Kidney (tissue), 14 donors: ENCODE measurements around the gene AGBL4. TPM values are rescaled to one million over a fixed set of nuclear protein-coding genes. Genes with fewer than 3 reads are reported as not detected.

Experiments
- DNase-seq, 5 donors: peaks; one replicate each; pipeline ENCODE4 v3.0.0-alpha.2; 2013 to 2020
- FAIRE-seq: peaks from 2 replicates; lab custom pipeline; 2012; peaks lifted over from hg19 to GRCh38; lab: Jason Lieb, UNC
- H3K27ac ChIP-seq, 2 donors: one replicate each; pipeline ENCODE4 v1.7.0; 2013; ENCODE audit warnings: low read depth in 2 of 2, low read length in 2 of 2, inconsistent platforms in 1 of 2
- H3K27me3 ChIP-seq: one replicate; pipeline ENCODE4 v1.7.1; 2013; ENCODE audit warnings: low read length, inconsistent platforms; ENCODE audit not compliant: control insufficient read depth, insufficient read depth
- H3K36me3 ChIP-seq, 3 donors: one replicate each; pipeline versions ENCODE4 v1.7.0 to v1.7.1; 2013; ENCODE audit warnings: low read length in 3 of 3, control low read depth in 1 of 3, inconsistent platforms in 1 of 3; ENCODE audit not compliant: insufficient read depth in 3 of 3, control insufficient read depth in 2 of 3
- H3K4me1 ChIP-seq, 3 donors: one replicate each; pipeline versions ENCODE4 v1.7.0 to v1.7.1; 2013; ENCODE audit warnings: low read length in 3 of 3, inconsistent platforms in 1 of 3, low read depth in 1 of 3; ENCODE audit not compliant: control insufficient read depth in 2 of 3, insufficient read depth in 2 of 3
- H3K4me3 ChIP-seq, 3 donors: one replicate each; pipeline versions ENCODE4 v1.7.0 to v1.8.1; 2013; ENCODE audit warnings: low read length in 3 of 3, control low read depth in 1 of 3, inconsistent platforms in 1 of 3
- H3K9ac ChIP-seq, 3 donors: one replicate each; pipeline versions ENCODE4 v1.7.0 to v1.7.1; 2013; ENCODE audit warnings: low read length in 3 of 3, control low read depth in 1 of 3, inconsistent platforms in 1 of 3
- H3K9me3 ChIP-seq, 3 donors: one replicate each; pipeline versions ENCODE4 v1.7.0 to v1.7.1; 2013; ENCODE audit warnings: low read length in 3 of 3, control low read depth in 1 of 3, inconsistent platforms in 1 of 3; ENCODE audit not compliant: control insufficient read depth in 2 of 3, insufficient read depth in 1 of 3
- CTCF ChIP-seq: IDR thresholded peaks from 3 replicates; pipeline ENCODE4 v1.5.1; 2012; ENCODE audit warnings: mild to moderate bottlenecking, moderate library complexity, borderline replicate concordance; ENCODE audit not compliant: insufficient read depth; ENCODE audit errors: extremely low read depth
- intact Hi-C: fragments of 100-400 bp; cut with DNase I; formaldehyde crosslinking; loops from one replicate; pipeline ENCODE4 v1.11.1; 2022
- polyA plus RNA-seq: library from polyadenylated mRNA; stranded (reverse); fragments of 350-450 nt; fragmentation: Illumina TruSeq; extraction: RNeasy Lipid Tissue Mini Kit (QIAGEN cat#74804); gene quantifications from one replicate; pipeline ENCODE4 v1.2.3, GENCODE V29; 2014; ENCODE audit warnings: low read depth, low replicate concordance; ENCODE audit not compliant: insufficient read depth
- total RNA-seq: library from RNA; stranded (reverse); fragmentation: NEBNext Ultra II Directional; extraction: Animal tissue kit (Norgen Biotek cat#: 25700); gene quantifications from one replicate; pipeline ENCODE4 v1.2.1, GENCODE V29; 2021
- donor health status: control.
- donor health status: control.
- donor health status: control.
- donor health status: control.
- donor health status: control.
- donor health status: DM: yes; HTN: yes; CAD: no.
- donor health status: Normal renal cell carcinoma (clear cell type).

The AGBL4 gene
- total and polyA plus RNA-seq, 2 donors from 2014 or later, result 1.5 to 2.7 TPM

GRCh38 chr1:48676376-48676775 lies 1347.4 kb downstream of the AGBL4 start:
- Histone ChIP-seq H3K9me3 (no peaks in the 10 kb centered on the region), H3K36me3 (no peaks in the 10 kb centered on the region), H3K4me3 (no peak overlapping the region), H3K9ac (no peak overlapping the region), H3K4me1 (peaks cover 0 to 40% (median 32%) of the 10 kb centered on the region in 3 donors), H3K27me3 (no peaks in the 10 kb centered on the region), H3K27ac (no peak overlapping the region)
- FAIRE-seq (no peak), DNase-seq (no peak)
- intact Hi-C loops, result no loop called here
- TF ChIP-seq CTCF, result no peak

GRCh38 chr1:48675251-48675650 lies 1348.5 kb downstream of the AGBL4 start:
- Histone ChIP-seq H3K36me3 (no peaks in the 10 kb centered on the region), H3K4me3 (no peak overlapping the region), H3K27me3 (no peaks in the 10 kb centered on the region), H3K27ac (no peak overlapping the region), H3K9ac (no peak overlapping the region), H3K9me3 (no peaks in the 10 kb centered on the region), H3K4me1 (peaks cover 0 to 31% (median 26%) of the 10 kb centered on the region in 3 donors)
- FAIRE-seq (no peak), DNase-seq (no peak)
- intact Hi-C loops, result no loop called here
- TF ChIP-seq CTCF, result no peak

GRCh38 chr1:48674641-48675040 lies 1349.1 kb downstream of the AGBL4 start:
- Histone ChIP-seq H3K27me3 (no peaks in the 10 kb centered on the region), H3K9me3 (no peaks in the 10 kb centered on the region), H3K4me1 (peaks cover 0 to 25% (median 21%) of the 10 kb centered on the region in 3 donors), H3K27ac (no peak overlapping the region), H3K9ac (no peak overlapping the region), H3K36me3 (no peaks in the 10 kb centered on the region), H3K4me3 (no peak overlapping the region)
- FAIRE-seq (no peak), DNase-seq (no peak)
- intact Hi-C loops, result no loop called here
- TF ChIP-seq CTCF, result no peak
